K562 (cell line): ENCODE measurements around the gene PPP1R36. TPM values are rescaled to one million over a fixed set of nuclear protein-coding genes. Genes with fewer than 3 reads are reported as not detected.

ENCODE experiments used
- ATAC-seq: fragments of 200-7000 bp; cut with Tn5 transposase; 3 replicates; pipeline ENCODE4 v1.9.1; 2020; ENCODE audit warnings: moderate library complexity
- BruUV-seq: library from RNA; stranded (reverse); fragments of 400-500 nt; replicated peaks from 2 replicates; lab custom pipeline; 2021; lab: Mats Ljungman, UMichigan
- CTCF ChIA-PET: fragments of 300-600 bp; formaldehyde crosslinking; extraction: SDS; loops from one replicate; lab custom pipeline; 2021; ENCODE audit warnings: low intra/inter-chr PET ratio; lab: Yijun Ruan, JAX
- POLR2A ChIA-PET: fragments of 300-600, 350-650 bp; sonication (Branson Sonifier 250); formaldehyde crosslinking; extraction: SDS; loops from one replicate; lab custom pipeline; 2021; ENCODE audit warnings: antibody characterized with exemption, inconsistent platforms; lab: Yijun Ruan, JAX
- DNase-seq, 4 experiments: peaks; one replicate each; pipeline versions ENCODE4 v3.0.0 to v3.0.0-alpha.2; 2011 to 2018; ENCODE audit warnings: low spot score in 3 of 4, mixed read lengths in 3 of 4; ENCODE audit errors: extremely low read depth in 1 of 4
- FAIRE-seq: peaks from 2 replicates; lab custom pipeline; 2011; peaks lifted over from hg19 to GRCh38; lab: Jason Lieb, UNC
- H2AFZ ChIP-seq: 2 replicates; pipeline ENCODE4 v1.6.0; 2011; ENCODE audit warnings: low read depth, low read length, control low read depth, inconsistent platforms
- H3K27ac ChIP-seq: fragments of 200-600 bp; 3 replicates; pipeline ENCODE4 v1.8.0; 2011; ENCODE audit warnings: low read depth, mild to moderate bottlenecking, control low read depth, inconsistent platforms, low read length, moderate library complexity, mixed read lengths; ENCODE audit errors: extremely low read depth
- H3K27me3 ChIP-seq, 2 experiments: fragments of 300-600 bp in 1 of 2; 2 replicates in 1 of 2; 3 replicates in 1 of 2; pipeline versions ENCODE4 v1.6.0 to v1.8.0; 2011; ENCODE audit warnings: inconsistent platforms in 2 of 2, low read length in 2 of 2, mild to moderate bottlenecking in 1 of 2, mixed read lengths in 1 of 2, moderate library complexity in 1 of 2; ENCODE audit not compliant: control insufficient read depth in 2 of 2, insufficient read depth in 2 of 2
- H3K36me3 ChIP-seq: fragments of 300-600 bp; 3 replicates; pipeline ENCODE4 v1.8.0; 2011; ENCODE audit warnings: mild to moderate bottlenecking, low read length, inconsistent platforms; ENCODE audit not compliant: control insufficient read depth, insufficient read depth
- H3K4me1 ChIP-seq, 2 experiments: fragments of 200-600 bp in 1 of 2; replicated peaks in 1 of 2; 2 replicates in 1 of 2; 3 replicates in 1 of 2; pipeline versions ENCODE4 v1.5.1 to v1.8.0; 2011; ENCODE audit warnings: inconsistent platforms in 2 of 2, low read length in 2 of 2, mild to moderate bottlenecking in 1 of 2, mixed read lengths in 1 of 2, moderate library complexity in 1 of 2; ENCODE audit not compliant: control insufficient read depth in 2 of 2, insufficient read depth in 2 of 2
- H3K4me2 ChIP-seq: 2 replicates; pipeline ENCODE4 v1.6.1; 2011; ENCODE audit warnings: low read length, control low read depth, inconsistent platforms, mixed read lengths; ENCODE audit not compliant: insufficient read depth
- H3K4me3 ChIP-seq: fragments of 200-600 bp; sonication (generic), shearing (Covaris generic); 2 replicates; pipeline ENCODE4 v1.5.1; 2016; ENCODE audit warnings: control low read depth, inconsistent platforms
- H3K79me2 ChIP-seq: fragments of 200-600 bp; 3 replicates; pipeline ENCODE4 v1.8.0; 2011; ENCODE audit warnings: low read length, inconsistent platforms; ENCODE audit not compliant: control insufficient read depth, insufficient read depth
- H3K9ac ChIP-seq, 2 experiments: 2 replicates each; pipeline versions ENCODE4 v1.6.0 to v1.6.1; 2011; ENCODE audit warnings: low read depth in 2 of 2, low read length in 2 of 2, control low read depth in 1 of 2, inconsistent platforms in 1 of 2, mild to moderate bottlenecking in 1 of 2, mixed read lengths in 1 of 2; ENCODE audit not compliant: insufficient read depth in 1 of 2
- H3K9me1 ChIP-seq: one replicate; pipeline ENCODE4 v1.6.0; 2011; ENCODE audit warnings: inconsistent platforms, mild to moderate bottlenecking, low read length, moderate library complexity; ENCODE audit not compliant: control insufficient read depth, insufficient read depth
- H3K9me3 ChIP-seq: replicated peaks from 2 replicates; pipeline ENCODE4 v1.5.1; 2011; ENCODE audit warnings: low read depth, low read length, inconsistent platforms; ENCODE audit not compliant: control insufficient read depth, insufficient read depth
- H4K20me1 ChIP-seq: replicated peaks from 2 replicates; pipeline ENCODE4 v1.6.1; 2011; ENCODE audit warnings: low read length, inconsistent platforms, mixed read lengths; ENCODE audit not compliant: control insufficient read depth, insufficient read depth
- CSDE1 ChIP-seq, 2 experiments: fragments of 450-650 bp; IDR thresholded peaks; 2 replicates each; pipeline ENCODE4 v1.6.1; 2016; ENCODE audit warnings: mild to moderate bottlenecking in 1 of 2
- ETV1 ChIP-seq: fragments of 450-650 bp; conservative IDR thresholded peaks from 2 replicates; pipeline ENCODE4 v1.6.1; 2016; ENCODE audit warnings: missing genetic modification characterization, control low read depth, low read depth, missing compliant biosample characterization
- HOXB6 ChIP-seq: fragments of 250-450 bp; sonication (Bioruptor Pico); IDR thresholded peaks from 2 replicates; pipeline ENCODE4 v1.5.1; 2022; ENCODE audit warnings: mild to moderate bottlenecking, borderline replicate concordance
- KLF16 ChIP-seq: IDR thresholded peaks from 2 replicates; pipeline ENCODE4 v1.6.1; 2016; ENCODE audit warnings: antibody characterized with exemption
- RBM15 ChIP-seq: fragments of 200-400 bp; formaldehyde crosslinking; IDR thresholded peaks from 2 replicates; pipeline ENCODE4 v1.6.1; 2018; ENCODE audit warnings: mild to moderate bottlenecking, low read length, moderate library complexity; ENCODE audit not compliant: insufficient read depth
- SETDB1 ChIP-seq: IDR thresholded peaks from one replicate; pipeline ENCODE4 v1.6.1; 2012; ENCODE audit warnings: low read length, control low read depth, inconsistent platforms
- SUPT5H ChIP-seq: fragments of 450-650 bp; IDR thresholded peaks from 2 replicates; pipeline ENCODE4 v1.6.1; 2016
- ZFP36 ChIP-seq: fragments of 150-350 bp; IDR thresholded peaks from 2 replicates; pipeline ENCODE4 v1.6.1; 2018; ENCODE audit warnings: low read length, low read depth; ENCODE audit not compliant: partially characterized antibody
- ZNF830 ChIP-seq: fragments of 250-450 bp; sonication (Bioruptor Pico); IDR thresholded peaks from 2 replicates; pipeline ENCODE4 v1.5.0; 2021; ENCODE audit warnings: mild to moderate bottlenecking
- whole genome bisulfite sequencing: fragments of 100-300 bp; shearing (Covaris generic); methylation state at CpG from one replicate; pipeline ENCODE4 v1.1.6; 2016; ENCODE audit warnings: low coverage, mixed read lengths; ENCODE audit not compliant: insufficient coverage; ENCODE audit errors: missing lambda C conversion rate; 5-methylcytosine and 5-hydroxymethylcytosine counted together
- in situ Hi-C: fragments of 300-500 bp; cut with MboI; formaldehyde crosslinking; loops from 4 replicates; pipeline ENCODE4 v1.15.0; 2018; ENCODE audit warnings: inconsistent platforms, mixed read lengths
- intact Hi-C: fragments of 100-400 bp; cut with micrococcal nuclease; formaldehyde crosslinking; loops from 2 replicates; pipeline ENCODE4 v1.14.2; 2022
- polyA plus RNA-seq, 8 experiments: library from polyadenylated mRNA; depleted of rRNA in 4 of 8; stranded (reverse) in 5 of 8; unstranded in 3 of 8; fragments of >200 nt; fragmentation: Nextera tagmentation in 2 of 8; fragmentation: Illumina TruSeq in 1 of 8; extraction: Ambion mirVana in 2 of 8; extraction: Trizol in 1 of 8; gene quantifications; 2 replicates each; pipeline versions ENCODE4 v1.2.1 to v1.2.3, GENCODE V29; 2011 to 2014; ENCODE audit warnings: inconsistent platforms in 1 of 8, missing spikeins in 1 of 8
- total RNA-seq, 7 experiments: library from RNA; depleted of rRNA in 6 of 7; stranded (reverse); fragments of >200 nt in 6 of 7; fragmentation: Illumina TruSeq in 2 of 7; extraction: Trizol in 2 of 7; gene quantifications; 2 replicates each; pipeline versions ENCODE4 v1.2.1 to v1.2.3, GENCODE V29; 2011 to 2021; ENCODE audit warnings: low replicate concordance in 1 of 7
- TF ChIP-seq, protein P1 (sequence below): fragments of 200-400 bp; formaldehyde crosslinking; IDR thresholded peaks from 2 replicates; pipeline ENCODE4 v1.6.1; 2017; ENCODE audit warnings: mild to moderate bottlenecking, low read depth, low read length, moderate library complexity
- TF ChIP-seq, protein P2 (sequence below): fragments of 450-650 bp; IDR thresholded peaks from 2 replicates; pipeline ENCODE4 v1.6.1; 2016; ENCODE audit warnings: low read depth, mild to moderate bottlenecking, moderate library complexity
- TF ChIP-seq, protein P3 (sequence below): fragments of 250-450 bp; sonication (Bioruptor Pico); IDR thresholded peaks from 2 replicates; pipeline ENCODE4 v1.4.0; 2020; ENCODE audit warnings: mild to moderate bottlenecking

Gene PPP1R36
- total and polyA plus RNA-seq, 9 of the 15 experiments (the other 6 are each of a cell fraction or from before 2014, with no cell fraction given): 0.29 TPM; not detected in 8

DNA sequence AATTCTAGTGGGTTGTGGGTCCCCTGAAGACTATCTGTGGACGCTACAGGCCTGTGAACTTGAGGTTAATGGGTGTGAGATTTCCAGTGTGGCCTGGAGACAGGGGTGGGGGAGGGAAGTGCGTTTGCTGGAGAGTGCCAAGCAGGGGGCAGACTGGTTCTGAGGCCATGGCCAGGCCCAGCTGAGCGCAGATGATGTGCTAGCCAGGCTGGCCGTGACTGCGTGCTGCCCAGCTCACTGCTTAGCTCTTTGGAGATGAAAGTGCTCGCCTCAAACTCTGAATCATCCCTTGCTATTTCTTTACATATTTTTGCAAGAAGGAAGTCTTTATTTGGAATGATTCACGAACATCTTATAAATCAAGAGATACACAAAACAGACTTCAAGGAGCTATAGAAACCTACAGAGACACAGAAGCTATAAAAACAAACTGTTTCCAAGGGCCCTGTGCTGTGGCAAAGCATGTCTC is 79.2 kb downstream of the PPP1R36 start:
- Histone ChIP-seq H2AFZ (no peak overlapping the region), H3K27me3 (peaks cover 4 to 22% of the 10 kb centered on the region in 2 experiments; a peak in 3 of 5 replicates), H3K4me2 (no peak overlapping the region), H3K4me1 (no peaks in the 10 kb centered on the region), H3K9ac (no peak overlapping the region), H3K4me3 (no peak overlapping the region), H3K27ac (no peak overlapping the region), H3K36me3 (no peaks in the 10 kb centered on the region)
- CTCF ChIA-PET: no interaction called here
- intact Hi-C loops: no loop called here
- BruUV-seq: no TSS peak
- no peak for DNase-seq
- POLR2A ChIA-PET: no interaction called here
- TF ChIP-seq RBM15 (no peak), ZFP36 (no peak)
- TF ChIP-seq, all 486 proteins: peak for 0
- no peaks in the 10 kb centered on the region for H3K9me3 ChIP-seq
- H4K20me1 ChIP-seq: no peaks in the 10 kb centered on the region; the same call in 1 of the 2 replicates
- WGBS: 3% methylated on average over 6 of the region's 7 CpGs
- no peaks in the 10 kb centered on the region for H3K9me1 ChIP-seq
- no peaks in the 10 kb centered on the region for H3K79me2 ChIP-seq
- FAIRE-seq: no peak
- in situ Hi-C loops: no loop called here
- no peak for ATAC-seq

DNA sequence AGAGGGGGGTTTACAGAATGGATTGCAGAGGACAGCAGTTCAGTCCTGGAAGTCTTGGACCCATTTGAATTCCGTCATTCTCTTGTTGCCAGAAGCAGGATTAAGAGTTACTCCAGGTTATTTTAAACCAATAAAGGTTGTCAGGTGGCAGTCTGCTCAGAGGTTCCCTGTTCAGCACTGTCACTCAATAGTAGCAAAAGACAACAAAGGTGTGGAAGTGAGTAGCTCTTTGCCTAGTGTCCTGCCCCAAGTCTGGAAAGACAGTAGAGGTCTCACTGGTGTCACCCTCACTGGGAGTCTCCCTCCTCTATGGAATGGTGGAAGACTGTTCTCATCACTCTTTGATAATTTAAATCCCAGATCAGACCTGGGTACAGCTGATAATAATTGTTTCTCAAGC is 81.0 kb downstream of the PPP1R36 start:
- no TSS peak for BruUV-seq
- Histone ChIP-seq H3K4me2 (no peak overlapping the region), H4K20me1 (no peaks in the 10 kb centered on the region; the same call in 1 of the 2 replicates), H2AFZ (no peak overlapping the region), H3K9me3 (no peaks in the 10 kb centered on the region), H3K79me2 (no peaks in the 10 kb centered on the region), H3K4me1 (no peaks in the 10 kb centered on the region), H3K36me3 (no peaks in the 10 kb centered on the region), H3K9ac (no peak overlapping the region), H3K27me3 (peaks cover 4 to 13% of the 10 kb centered on the region in 2 experiments; a peak in 3 of 5 replicates), H3K4me3 (no peak overlapping the region), H3K27ac (no peak overlapping the region), H3K9me1 (no peaks in the 10 kb centered on the region)
- WGBS: 8% methylated on average over 1 of the region's 1 CpG
- no peak for ATAC-seq
- intact Hi-C loops (no loop called here), in situ Hi-C loops (loop anchor here (10.0 kb wide), 1 partner anchor 286 kb away; no protein-coding TSS in a partner anchor)
- FAIRE-seq: no peak
- CTCF ChIA-PET: no interaction called here
- DNase-seq: no peak
- POLR2A ChIA-PET: interaction anchor here (0.7 to 1.1 kb wide), 2 partner anchors 20 to 1096 kb away, joined by 3 to 4 read pairs; no protein-coding TSS in a partner anchor
- TF ChIP-seq ZNF830: no peak
- no peak for TF ChIP-seq SETDB1
- TF ChIP-seq, protein P1, sequence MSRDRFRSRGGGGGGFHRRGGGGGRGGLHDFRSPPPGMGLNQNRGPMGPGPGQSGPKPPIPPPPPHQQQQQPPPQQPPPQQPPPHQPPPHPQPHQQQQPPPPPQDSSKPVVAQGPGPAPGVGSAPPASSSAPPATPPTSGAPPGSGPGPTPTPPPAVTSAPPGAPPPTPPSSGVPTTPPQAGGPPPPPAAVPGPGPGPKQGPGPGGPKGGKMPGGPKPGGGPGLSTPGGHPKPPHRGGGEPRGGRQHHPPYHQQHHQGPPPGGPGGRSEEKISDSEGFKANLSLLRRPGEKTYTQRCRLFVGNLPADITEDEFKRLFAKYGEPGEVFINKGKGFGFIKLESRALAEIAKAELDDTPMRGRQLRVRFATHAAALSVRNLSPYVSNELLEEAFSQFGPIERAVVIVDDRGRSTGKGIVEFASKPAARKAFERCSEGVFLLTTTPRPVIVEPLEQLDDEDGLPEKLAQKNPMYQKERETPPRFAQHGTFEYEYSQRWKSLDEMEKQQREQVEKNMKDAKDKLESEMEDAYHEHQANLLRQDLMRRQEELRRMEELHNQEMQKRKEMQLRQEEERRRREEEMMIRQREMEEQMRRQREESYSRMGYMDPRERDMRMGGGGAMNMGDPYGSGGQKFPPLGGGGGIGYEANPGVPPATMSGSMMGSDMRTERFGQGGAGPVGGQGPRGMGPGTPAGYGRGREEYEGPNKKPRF: no peak
- TF ChIP-seq, protein P2, sequence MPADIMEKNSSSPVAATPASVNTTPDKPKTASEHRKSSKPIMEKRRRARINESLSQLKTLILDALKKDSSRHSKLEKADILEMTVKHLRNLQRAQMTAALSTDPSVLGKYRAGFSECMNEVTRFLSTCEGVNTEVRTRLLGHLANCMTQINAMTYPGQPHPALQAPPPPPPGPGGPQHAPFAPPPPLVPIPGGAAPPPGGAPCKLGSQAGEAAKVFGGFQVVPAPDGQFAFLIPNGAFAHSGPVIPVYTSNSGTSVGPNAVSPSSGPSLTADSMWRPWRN: no peak
- no peak for TF ChIP-seq SUPT5H
- TF ChIP-seq, protein P3, sequence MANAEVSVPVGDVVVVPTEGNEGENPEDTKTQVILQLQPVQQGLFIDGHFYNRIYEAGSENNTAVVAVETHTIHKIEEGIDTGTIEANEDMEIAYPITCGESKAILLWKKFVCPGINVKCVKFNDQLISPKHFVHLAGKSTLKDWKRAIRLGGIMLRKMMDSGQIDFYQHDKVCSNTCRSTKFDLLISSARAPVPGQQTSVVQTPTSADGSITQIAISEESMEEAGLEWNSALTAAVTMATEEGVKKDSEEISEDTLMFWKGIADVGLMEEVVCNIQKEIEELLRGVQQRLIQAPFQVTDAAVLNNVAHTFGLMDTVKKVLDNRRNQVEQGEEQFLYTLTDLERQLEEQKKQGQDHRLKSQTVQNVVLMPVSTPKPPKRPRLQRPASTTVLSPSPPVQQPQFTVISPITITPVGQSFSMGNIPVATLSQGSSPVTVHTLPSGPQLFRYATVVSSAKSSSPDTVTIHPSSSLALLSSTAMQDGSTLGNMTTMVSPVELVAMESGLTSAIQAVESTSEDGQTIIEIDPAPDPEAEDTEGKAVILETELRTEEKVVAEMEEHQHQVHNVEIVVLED (CRISPR knock-in tag): no peak
- no peak for TF ChIP-seq KLF16
- TF ChIP-seq CSDE1 (IDR thresholded peaks at IDR 0.05): no peak
- no peak for TF ChIP-seq HOXB6
- no peak for TF ChIP-seq ETV1 (tag)
